ENCODE measurements around the gene FN3KRP.
"Not testable (repeated sequence)": the region's sequence is repeated elsewhere in the genome, so short reads cannot be mapped to it uniquely, and the experiment has no call there.

The FN3KRP gene

GRCh38 chr17:82709676-82710498, 6.6 kb upstream of the FN3KRP start:
- no peak for DNase-seq

DNA sequence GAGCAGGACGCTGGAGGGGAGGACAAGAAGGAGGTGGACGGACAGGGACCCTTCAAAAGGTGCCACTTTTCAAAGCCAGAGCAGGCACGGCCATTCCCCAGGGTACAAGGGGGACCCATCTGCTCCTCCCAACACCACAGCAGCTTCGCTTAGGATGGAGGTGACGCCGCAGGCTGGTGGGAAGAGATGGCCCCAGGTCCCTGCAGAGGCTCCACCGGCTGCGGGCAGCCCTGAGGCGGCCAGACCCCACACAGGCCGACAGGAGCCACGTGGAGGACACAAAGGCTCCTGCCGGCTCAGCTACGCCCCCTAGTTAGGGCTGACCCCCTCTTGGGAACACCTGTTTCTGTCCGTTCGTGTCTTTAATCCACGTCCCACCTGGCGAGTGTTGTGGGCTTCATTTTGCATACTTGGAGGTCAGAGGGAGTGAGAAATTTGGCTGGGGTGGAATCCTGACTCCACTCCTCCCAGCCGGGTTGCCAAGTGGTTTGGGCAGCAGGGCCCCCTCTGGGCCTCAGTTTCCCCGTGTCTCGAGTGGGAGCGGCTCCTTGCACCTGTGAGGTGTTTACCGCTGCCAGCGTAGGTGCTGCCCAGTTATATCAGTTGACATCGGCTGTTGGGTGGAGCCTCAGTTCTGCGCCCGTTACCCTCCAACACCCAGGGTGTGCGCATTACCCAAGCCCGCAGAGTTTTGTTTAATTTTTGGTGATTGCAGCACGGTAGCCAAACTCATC, 5.8 kb upstream of the FN3KRP start:
- DNase-seq, result no peak

DNA sequence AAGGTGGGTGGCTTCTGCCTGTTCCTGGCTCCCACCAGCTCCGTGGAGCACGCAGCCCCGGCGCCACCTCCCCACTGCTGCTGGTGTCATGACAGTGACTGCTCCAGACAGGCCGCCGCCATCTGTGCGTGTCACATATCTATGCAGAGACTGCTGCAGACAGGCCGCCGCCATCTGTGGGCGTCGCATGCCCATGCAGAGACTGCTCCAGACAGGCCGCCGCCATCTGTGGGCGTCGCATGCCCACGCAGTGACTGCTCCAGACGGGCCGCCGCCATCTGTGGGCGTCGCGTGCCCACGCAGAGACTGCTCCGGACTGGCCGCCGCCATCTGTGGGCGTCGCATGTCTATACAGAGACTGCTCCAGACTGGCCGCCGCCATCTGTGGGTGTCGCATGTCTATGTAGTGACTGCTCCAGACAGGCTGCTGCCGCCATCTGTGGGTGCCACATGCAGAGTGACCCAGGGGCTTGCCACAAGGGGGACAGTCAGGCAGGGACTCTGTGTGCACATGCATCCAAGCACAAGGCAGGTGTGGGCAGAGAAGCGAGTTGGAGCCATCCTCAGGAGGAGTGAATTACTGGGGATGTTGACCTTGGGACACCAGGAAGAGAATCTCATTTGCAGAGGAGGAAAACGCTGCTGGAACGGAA, 3.3 kb upstream of the FN3KRP start:
- DNase-seq, result no peak

- no peak for DNase-seq
Measured at GRCh38 chr17:82718986-82719685, 2.6 kb downstream of the FN3KRP start.

DNA sequence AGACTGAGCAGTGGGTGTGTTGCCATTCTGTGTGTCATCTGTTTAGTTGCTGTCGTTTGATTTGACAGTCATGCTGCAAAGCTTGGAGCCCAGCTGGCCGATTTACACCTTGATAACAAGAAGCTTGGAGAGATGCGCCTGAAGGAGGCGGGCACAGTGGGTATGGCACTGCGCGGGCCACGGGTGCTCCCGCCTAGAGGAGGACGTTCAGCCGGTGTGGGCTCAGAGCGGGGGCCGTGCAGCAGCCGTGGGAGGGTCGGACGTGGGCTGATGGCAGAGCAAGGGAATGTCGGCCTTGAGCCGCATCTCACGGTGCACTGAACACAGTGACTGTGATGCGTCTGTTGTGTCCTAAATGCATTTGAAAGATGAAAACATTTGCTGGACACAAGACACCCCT, 3.7 kb downstream of the FN3KRP start:
- no peak for DNase-seq

GRCh38 chr17:82722341-82723013, 6.0 kb downstream of the FN3KRP start:
- DNase-seq, result no peak

GRCh38 chr17:82723169-82723807, 6.8 kb downstream of the FN3KRP start:
- DNase-seq, result no peak

DNA sequence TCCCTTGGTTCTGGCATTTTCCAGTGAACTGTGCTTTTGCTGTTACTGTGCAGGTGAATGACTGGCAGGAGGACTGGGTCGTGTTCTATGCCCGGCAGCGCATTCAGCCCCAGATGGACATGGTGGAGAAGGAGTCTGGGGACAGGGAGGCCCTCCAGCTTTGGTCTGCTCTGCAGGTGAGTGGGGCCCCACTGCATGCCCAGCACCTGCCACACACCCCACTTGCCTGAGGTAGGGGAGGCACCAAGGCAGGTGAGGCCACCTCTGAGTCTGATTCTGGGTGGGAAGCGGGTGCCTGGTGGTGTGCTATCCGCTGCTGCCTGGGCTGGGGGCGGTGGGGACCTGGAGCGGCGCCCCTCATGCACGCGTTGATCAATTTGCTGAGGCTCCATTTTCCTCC, 9.9 kb downstream of the FN3KRP start:
- no peak for DNase-seq

DNA sequence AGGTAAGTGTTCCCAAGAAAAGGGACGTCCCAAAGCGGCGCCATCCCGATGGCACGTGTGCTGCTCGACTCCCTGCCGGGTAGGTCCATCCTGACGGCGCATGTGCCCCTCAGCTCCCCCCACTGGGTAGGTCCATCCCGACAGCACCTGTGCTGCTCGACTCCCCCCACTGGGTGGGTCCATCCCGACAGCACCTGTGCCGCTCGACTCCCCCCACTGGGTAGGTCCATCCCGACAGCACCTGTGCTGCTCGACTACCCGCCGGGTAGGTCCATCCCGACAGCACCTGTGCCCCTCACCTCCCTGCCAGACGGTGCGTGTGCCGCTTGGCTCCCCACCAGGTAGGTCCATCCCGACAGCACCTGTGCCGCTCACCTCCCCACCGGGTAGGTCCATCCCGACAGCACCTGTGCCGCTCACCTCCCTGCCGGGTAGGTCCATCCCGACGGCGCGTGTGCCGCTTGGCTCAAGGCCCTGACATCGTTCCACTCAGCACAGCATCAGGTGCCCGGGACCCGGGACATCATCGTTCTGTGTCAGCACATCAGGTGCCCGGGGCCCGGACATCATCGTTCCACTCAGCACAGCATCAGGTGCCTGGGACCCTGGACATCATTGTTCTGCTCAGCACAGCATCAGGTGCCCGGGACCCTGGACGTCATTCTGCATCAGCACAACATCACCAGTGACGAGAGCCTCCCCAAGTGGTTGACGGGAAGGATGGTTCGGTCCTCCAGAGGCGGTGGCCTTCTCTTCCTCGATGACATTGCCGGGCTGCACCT, 13.2 kb downstream of the FN3KRP start:
- DNase-seq, result no peak

GRCh38 chr17:82732118-82732743, 15.7 kb downstream of the FN3KRP start:
- DNase-seq, result no peak

DNA sequence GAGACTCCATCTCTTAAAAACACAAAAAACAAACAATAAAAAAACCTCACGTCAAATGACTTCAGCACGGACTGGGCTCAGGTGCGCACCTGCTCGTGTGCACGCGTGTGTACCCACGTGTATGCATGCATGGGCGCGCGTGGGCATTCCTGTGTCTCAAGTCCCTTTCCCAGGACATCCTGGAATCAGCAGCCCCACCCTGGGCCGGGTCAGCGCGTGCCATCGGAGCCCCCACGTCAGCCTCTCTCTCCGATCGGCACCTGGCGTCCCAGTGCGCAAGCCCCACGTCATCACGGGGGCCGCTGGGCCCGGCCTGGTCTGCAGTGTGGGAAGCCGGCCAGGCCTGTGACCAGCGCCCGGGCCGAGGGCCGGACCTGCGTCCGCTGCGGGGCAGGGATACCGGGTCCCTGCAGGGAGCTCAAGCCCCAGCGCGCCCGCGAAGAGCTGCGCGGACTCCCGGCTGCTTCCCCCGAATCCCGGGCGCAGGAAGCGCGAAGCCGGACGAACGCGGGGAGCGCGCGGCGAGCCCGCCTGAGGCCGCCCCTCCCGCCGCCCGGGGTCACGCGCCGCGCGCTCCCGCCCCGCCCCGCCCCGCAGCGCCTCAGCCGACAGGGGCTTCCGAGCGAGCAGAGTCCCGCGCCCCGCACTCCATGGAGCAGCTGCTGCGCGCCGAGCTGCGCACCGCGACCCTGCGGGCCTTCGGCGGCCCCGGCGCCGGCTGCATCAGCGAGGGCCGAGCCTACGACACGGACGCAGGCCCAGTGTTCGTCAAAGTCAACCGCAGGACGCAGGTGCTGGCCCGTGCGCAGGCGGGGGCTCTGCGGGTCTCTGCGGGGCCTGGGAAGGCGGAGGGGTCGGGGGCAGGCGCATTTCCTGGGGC, 18.7 kb downstream of the FN3KRP start, which contains the start of gene FN3K:
Gene FN3K (plus strand): TSS at position 629 of the 880 bp plus-strand sequence. CDS start 22 bp downstream, at position 651.
- DNase-seq, result no peak

DNA sequence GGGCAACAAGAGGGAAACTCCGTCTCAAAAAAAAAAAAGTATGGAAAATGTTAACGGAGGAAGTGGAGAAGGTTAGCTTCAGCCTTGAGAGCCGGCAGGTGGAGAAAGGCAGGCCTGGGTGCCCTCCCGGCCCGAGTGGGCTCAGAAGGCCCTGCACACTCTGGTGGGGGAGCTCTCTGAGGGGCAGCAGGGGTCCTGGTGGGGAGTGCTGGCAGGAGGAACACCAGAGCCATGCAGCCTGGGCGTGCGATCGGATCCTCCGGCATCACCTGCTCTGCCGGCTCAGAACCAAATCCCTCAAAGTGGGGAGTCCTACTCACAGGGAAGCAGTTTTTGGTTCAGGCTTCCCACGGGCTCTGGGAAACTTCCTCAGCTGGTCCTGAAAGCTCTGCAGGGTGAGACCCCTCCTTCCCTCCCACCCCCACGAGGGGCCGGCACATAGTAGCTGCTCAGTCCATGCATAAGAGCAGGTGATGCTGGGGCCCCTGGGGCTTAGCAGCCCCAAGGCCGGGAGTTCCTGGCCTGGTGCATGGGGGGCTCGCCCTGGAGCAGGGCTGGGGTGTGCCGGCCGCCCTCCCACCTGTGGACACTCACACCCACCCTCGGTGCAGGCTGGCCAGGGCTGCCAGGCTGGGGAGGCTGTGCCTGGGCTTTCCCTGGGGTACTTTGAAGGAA, 20.1 kb downstream of the FN3KRP start:
- DNase-seq, result no peak

- no peak for DNase-seq
Measured at GRCh38 chr17:82737967-82738877, 21.7 kb downstream of the FN3KRP start.

- no peak for DNase-seq
Measured at GRCh38 chr17:82740906-82741759, 24.6 kb downstream of the FN3KRP start.

DNA sequence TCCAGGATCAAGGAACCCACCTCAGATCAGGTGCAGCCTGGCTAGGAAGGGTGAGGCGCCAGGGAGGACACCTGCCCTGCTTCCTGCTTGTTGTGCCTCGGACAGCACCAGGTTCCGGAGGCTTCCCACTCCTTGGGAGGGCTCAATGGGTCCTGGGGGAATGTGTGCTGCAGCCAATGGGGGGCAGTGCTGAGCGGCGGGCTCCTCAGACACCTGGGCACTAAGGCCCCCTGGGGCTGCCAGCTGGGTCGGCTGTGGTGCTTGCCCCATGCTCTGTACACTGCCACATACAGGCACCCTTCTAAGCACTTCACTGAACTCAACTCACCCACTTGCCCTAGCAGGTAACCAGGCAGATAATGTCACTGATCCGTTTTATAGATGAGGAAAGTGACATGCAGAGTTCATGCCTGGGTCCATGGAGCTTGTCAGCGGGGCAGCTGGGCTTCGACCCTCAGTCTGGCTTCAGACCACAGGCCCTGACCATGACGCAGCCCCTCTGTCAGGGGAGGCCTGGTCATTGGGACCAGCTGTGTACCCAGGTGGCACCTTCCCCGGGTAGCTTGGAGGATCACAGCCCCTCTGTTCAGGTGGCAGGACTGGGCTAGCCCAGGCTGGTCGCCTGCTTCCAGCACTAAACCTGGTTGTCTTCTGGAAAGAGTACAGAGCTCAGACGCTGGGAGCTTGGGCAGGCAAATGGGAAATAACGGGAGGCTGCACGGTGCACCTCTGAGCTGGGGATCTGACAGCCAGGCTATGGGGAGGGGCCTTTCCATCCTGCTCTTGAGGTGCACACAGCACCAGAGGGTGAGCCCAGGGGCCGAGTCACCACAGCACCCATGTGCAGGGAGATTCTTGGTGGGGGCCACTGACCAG, 27.1 kb downstream of the FN3KRP start:
- no peak for DNase-seq

DNA sequence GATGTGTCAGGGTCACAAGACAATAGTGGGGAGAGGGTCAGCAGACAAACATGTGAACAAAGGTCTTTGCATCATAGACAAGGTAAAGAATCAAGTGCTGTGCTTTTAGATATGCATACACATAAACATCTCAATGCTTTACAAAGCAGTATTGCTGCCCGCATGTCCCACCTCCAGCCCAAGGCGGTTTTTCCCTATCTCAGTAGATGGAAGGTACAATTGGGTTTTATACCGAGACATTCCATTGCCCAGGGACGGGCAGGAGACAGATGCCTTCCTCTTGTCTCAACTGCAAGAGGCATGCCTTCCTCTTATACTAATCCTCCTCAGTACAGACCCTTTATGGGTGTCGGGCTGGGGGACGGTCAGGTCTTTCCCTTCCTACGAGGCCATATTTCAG, 28.2 kb downstream of the FN3KRP start:
- not testable (repeated sequence) for DNase-seq

All from KG1 (cell line).